HG03175 (cell line): ENCODE measurements around the gene WWOX.

ENCODE experiments used
- ATAC-seq: cut with Tn5 transposase; IDR thresholded peaks from one replicate; pipeline ENCODE4 v1.9.1; 2021; ENCODE audit warnings: mild to moderate bottlenecking, moderate library complexity; ENCODE audit not compliant: unreplicated experiment

The WWOX gene

DNA sequence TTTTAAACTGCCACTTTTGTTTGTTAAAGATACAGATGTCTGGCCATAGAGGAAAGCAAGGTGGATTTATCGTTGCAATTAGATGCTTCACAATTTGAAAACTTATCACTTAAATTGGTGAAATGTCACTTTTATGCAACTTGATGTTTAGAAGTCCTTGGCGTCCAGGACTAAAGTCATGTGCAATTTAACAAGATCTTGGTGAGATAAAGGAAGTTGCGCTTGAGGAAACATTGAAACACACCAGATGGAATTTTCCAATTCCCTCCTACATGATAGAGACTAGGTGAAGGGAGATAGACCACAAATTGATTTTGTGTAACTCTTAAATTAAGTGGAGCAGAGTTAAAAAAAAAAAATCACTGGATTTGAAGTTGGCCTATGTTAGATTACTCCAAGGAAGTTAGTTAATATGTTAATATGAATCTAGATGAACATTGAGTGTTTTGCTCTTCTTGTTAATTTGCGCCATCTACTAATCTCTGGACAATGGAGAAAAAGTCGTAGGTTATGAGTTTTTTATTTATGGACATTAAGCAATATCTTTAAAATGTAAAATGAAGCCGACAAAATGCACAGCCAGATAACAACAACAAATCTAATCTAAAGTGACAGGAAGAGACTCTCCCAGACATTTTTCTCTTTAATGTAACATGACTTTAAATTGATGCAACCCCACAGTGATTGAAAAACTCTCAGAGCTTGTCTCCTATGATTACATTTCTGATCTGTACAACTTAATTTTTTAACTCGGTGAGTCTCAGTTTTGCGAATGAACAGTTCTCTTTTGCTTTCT is 119.6 kb downstream of the WWOX start:
- no peak for ATAC-seq

DNA sequence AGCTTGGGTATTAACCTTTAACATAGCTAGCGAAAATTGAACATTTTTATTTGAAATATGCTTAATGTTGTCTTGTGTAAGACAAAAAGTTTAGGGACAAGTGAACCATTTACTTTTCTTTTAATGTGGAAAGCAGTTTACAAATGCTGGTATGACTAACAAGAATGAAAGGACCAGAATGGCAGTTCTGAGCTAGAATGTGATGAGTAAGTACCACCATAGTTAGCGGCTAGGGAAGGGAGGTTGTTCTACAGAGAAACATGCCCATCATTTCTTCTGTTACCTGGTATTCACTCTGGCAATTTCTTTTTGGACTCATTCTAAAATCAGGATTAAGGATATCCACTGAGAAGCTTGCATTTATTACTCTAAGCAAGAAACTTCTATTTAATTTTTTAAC is 121.1 kb downstream of the WWOX start:
- no peak for ATAC-seq

DNA sequence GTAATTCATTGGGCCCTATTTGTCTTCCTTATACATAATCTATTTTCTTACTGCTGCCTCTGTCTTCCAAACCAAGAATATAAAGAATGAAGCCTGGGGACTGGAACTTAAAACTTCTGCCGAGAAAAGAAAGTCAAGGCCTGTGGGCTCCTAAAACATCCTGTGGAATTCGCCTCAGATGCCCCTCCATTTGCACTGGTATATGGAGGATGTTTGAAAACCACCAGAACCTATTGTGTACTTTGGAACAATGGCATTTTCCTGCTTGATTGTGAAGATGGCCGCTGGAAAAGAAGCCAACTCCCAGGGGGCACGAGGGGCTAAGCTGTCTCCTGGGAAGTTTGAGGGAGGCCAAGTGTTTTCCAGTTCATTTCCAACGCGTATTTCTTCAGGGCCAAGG is 122.4 kb downstream of the WWOX start:
- no peak for ATAC-seq

DNA sequence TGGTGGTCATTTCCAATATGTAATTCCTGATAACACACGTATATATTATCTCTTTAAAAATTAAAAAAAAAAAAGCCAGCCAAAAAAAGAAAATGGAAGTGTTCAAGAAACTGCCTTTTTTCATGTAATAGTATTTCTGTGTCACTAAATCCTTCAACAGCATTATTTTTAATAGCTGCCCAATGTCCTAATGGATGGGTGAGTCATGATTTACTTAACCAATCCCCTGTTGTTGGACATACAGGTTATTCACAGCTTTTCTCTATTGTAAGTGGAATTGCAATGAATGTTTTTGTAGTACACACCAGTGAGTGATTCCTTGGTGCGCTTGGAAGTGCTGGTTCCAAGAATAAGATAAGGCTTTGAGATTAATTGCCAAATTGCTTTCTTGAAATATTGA is 124.9 kb downstream of the WWOX start:
- no peak for ATAC-seq

DNA sequence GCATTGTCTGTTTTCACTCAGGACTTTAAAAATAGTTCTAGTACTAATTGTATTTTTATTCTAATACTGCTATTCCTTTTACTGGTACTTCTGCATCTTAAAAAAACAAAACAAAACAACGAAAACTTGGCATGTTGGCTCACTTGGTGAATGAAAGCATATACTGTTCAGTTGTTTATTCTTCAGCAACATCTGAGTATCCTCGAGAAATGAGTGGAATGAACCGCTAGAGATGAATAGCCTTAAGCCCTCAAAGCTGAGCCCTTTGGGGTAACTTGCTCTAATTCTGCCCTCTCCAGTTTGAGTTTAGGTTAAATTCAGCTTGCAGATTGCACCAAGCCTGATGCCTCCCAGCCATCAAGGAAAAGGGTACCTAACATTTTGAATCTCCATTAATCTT is 126.5 kb downstream of the WWOX start:
- ATAC-seq, result no peak

DNA sequence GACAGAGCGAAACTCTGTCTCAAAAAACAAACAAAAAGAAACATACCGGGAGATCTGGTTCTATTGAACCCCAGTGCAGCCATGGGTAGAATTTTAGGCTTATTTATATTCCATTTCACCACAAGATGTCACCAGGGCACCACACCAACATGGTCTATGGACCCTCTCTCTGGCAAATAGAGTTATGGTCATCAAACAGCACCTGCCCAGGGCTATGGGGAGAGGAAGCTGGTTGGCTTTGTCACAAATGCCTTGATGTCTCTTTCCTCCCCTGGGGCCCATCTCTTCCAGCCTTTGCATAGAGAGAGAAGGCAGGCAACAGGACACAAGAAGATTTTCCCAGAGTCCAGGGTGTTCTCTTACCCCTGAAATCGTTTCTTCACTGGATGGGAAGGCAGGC is 128.4 kb downstream of the WWOX start:
- ATAC-seq, result no peak

DNA sequence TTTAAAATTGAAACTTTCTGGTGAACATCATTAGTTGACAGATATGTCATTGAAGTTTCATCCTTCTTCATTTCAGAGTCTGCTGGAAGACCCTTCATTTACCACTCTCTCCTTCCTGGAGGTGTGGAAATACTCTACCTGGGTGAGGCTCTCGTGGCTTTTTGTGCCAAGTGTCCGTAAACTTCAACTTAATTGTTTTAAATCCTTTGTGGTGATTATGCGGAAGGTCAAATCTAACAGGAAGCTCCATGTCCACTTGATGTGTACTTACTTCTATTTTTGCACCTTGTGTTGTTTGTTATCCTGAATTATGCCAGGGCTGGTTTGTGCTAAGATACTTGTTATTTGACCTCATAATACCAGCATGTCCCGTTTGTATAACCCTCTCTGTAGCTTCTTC is 129.2 kb downstream of the WWOX start:
- ATAC-seq, result no peak

DNA sequence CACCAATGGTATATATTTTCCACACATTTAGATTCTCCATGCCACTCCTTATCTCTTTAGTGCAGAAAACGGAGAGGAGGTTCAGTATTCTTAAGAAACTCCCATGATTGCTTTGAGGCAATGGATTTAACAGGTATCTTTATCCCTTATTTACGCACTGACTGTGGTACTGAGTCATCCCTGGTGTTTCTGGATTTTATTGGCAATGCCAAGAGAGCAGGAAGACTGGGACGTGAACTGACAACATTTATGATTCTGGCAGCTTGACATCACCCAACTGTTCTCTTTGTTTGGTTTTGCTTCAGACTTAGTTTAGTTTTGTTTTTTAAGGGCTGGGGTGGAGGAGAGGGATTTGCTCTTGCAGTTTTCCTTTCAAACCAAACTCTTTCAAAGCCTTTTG is 131.4 kb downstream of the WWOX start:
- no peak for ATAC-seq

DNA sequence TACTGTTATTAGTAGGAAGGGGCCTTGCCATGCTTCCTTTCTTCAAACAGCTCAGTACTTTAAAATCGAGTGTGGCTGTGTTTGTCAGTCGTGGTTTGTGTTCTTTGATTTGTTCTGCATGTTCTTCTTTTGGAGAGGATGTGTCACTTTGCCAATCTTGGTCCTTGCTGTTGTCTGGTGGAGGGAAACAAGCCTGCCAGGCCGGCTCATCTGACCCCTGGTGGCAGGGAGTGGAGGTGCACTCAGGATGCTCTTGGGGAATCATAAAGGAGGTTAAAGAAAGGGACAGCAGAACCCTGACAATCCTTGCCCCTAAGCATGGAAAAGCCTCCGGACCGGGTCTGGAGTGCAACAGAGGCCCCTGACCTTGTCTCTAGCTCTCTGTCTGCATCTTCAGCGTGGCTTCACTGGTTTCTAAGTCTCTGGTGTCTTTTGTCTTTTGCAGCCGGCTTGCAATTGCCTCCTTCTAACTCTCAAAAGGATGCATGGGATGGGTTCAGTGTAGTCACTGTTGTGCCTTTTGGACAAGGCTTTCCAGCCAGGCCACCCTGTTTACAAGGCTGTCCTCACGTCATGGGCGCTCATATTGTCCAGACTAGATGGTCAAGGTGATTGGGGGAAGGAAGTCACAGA is 135.8 kb downstream of the WWOX start:
- peak; percentile 97 for ATAC-seq

DNA sequence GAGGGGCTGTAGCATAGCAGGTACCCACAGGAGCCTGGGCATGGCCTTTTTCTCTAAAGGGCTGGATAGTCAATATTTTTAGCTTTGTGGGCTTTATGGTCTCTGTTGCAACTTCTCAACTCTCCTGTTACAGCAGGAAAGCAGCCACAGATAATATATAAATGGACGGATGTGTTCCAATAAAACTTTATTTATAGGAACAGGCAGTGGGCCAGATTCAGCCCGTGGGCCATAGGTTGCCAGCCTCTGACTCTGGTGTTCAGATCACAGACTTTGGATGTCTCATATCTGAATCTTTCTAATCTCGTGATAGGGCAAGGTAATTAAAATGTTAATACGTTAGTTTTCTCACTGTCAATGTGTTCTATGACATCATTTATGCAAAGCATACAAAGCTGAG is 136.4 kb downstream of the WWOX start:
- ATAC-seq, result no peak

DNA sequence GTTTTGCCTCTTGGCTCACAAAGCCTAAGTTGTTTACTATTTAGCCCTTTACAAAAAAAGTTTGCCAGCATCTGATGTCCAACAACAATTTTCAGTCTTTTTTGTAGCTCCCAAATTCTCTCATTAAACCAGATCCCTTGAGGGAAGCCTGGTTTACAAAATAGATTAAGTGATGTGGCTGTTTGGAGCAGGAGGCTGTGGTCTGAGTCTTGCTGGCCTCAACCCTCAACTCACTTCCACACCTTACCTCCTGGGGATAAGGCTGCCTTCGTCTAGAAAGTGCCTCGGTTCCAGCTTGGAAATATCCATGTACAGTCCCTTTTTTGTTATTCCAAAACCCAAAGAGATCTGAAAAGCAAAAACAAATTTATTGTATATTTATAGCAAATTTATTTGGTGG is 138.4 kb downstream of the WWOX start:
- no peak for ATAC-seq

DNA sequence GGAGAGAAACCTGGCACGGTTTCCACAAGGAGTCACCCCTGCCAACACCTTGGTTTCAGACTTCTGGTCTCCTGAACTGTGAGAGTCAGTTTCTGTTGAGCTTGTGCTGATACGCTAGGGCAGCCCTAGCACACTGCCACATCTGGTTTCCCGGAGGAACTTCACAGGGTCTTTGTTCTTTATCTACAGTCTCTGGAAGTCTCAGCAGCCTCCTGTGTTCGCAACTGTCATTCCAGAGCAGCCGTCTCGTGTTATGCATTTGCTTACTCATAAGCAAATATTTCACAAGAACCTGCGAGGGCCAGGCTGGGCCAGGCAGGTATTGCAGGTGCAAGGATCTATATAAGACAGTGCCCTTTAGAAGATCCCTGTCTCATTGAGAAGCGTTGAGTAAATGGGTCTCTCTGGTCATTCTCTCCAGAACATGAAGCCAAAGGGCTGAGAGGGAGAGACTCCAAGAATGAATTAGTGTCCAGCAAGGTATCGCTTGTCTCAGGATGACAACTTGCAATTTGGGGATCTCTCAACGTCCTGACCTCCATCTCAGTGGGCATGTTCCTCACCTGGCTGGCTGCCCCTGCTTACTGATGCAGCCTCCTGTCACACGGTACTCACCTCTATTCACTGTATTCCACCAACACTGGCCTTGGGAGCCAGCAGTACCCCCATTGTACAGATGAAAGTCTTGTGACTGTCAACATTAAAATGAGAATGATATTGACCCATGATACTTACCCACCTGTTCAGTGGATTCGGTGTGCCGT is 141.2 kb downstream of the WWOX start:
- no peak for ATAC-seq

DNA sequence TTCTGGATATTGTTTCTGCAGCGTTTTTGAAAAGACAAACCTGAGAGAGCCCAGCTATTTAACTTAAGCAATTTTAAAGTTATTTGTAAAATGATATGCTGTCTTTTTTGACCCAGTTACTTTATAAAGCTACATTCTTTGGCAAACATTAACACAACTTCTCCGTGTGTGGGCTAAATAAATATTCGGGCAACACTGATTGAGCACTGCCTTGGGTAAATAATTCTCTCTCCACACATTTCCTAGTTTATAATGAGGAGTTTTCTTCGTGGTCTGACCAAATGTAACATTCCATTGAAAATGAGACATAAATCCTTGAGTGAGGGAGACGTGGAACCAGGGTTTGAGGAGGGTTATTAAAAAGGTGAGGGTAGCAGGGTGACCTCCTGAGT is 142.8 kb downstream of the WWOX start:
- no peak for ATAC-seq

DNA sequence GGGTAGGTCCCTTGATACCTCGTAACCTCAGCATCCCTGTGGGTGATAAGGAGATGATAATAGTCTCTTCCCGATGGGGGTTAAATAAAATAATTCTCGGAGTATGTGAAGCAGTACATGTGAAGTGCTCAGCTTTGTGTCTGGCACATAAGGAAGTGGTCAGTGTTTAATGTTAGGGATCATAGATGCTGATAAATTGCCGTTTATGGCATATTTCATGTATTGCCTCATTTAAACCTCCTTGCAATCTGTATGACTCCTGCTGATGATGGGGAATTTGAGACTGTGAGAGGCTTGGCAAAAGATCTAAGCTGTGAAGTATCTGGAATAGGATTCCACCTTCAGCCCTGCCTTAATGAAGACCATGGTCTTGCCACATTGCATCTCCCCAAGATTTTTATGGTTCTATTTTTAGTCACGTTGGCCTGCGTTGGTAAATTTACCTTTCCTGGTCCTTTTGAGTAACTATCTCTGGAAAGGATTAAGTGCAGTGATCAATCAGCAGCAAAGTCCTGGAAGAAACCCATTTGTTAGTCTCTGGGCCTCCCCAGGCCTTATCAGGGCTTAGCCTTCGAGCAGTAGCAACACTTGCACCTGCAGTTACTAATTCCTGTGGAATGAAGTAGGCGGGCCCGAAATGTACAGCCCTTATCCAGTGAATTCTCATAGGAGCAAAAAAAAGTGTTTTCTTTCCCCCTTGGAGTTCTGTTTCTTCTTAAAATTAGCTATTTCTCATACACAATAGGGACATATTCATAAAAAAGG is 144.9 kb downstream of the WWOX start:
- no peak for ATAC-seq

DNA sequence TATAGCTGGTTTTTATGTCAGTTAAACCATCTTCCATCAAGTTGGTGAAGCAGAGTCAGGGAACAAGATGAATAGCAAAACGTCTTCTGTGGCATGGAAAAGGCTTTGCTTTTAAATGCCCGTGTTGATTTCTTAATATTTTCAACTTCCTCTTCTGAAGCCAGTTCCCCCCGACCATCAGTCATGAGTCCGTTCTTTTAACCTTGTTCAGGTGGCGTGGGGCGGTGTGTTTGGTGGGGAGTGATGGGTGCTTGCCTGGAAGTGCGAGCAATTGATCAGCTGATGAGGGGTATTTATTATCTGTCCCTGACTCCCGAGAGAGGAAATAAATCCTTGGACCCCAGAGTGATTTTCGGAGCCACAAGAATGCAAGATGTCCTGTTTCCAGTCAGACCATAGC is 147.1 kb downstream of the WWOX start:
- no peak for ATAC-seq

DNA sequence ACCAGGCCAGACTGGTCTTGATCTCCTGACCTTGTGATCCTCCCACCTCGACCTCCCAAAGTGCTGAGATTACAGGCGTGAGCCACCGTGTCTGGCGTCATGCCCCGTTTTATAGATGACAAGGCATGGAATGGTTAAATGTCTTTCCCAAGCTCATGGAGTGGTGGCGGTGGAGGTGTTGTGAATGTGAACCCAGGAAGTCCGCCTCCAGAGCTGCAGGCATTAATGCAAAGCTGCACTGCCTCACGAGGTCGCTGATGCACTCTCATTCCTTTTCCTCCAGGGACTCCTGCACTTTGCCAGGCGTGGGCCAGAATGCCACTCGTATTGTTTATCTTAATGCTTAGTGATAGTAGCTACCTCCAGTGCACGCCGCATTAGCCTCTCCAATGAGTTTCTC is 149.6 kb downstream of the WWOX start:
- no peak for ATAC-seq

DNA sequence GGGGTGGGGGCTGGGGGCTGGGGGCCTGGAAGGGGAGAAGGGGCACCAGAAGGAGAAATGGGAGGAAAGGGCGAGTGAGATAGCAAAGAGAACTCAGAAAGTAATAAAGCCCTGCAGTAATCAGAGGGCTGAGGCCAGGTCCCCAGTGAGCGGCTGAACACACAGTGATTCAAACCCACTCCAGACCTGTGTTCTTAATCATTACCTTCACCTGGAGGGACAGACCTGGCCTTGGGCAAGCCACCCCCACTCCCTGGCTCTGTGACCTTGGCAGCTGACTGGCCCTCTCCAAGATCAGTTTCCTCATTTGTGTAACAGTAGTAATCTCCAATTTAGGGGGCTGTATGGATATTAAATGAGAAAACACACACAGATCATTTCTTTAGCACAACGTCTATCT is 150.4 kb downstream of the WWOX start:
- no peak for ATAC-seq

DNA sequence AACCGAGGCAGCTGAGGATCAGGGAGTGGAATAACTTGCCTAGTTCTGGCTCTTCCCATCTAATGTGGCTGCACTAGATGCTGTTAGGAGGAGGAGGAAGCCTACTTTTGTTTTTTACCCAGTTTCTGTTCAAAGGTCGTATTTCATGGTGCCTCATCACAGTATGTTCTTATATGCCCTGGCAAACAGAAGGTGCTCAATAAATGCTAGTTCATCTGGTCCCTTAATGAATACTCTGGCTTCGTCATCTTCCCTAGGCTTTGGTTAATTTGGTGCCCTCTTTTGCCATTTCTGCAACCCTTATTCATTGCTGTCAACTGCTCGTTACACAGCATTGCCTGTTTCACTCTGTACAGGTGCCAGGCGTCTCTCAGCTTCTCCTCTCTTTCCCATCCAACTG is 151.7 kb downstream of the WWOX start:
- ATAC-seq, result no peak

DNA sequence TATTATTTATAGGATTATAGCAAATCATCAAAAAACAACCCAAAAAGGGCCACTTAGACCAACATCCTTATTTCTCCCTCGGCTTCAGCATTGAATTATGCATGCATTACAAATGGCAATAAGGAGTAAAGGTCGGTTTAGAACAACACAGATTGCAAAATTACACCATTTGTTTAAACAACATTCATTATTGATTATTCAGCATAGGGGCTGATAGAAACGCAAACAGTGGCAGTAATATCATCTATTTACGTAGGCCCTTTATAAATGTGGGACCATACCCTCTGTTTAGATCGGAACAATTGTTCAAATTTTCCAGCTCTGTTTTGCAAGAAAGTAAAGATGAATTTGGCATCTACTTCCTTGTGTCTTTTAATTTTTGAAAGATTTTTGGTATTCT is 153.3 kb downstream of the WWOX start:
- ATAC-seq, result no peak

DNA sequence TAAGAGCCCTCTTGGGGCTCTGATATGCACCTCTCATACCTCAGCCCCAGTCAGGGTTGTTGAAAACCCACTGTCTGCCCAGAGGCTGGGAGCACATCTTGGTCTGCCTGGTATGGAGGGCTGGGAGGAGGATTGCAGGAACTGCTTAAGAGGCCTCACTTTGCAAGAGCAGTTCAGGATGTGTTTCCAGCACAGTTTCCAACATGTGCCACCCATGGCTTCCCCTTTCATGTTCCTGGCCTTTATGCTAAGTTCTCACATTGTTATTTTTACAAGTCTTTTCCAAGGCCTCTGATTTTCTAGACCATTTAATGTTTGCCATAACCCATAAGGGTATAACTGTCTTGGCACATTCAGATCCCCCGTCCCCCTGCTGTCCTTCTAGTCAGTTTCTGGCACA is 155.4 kb downstream of the WWOX start:
- ATAC-seq, result no peak

DNA sequence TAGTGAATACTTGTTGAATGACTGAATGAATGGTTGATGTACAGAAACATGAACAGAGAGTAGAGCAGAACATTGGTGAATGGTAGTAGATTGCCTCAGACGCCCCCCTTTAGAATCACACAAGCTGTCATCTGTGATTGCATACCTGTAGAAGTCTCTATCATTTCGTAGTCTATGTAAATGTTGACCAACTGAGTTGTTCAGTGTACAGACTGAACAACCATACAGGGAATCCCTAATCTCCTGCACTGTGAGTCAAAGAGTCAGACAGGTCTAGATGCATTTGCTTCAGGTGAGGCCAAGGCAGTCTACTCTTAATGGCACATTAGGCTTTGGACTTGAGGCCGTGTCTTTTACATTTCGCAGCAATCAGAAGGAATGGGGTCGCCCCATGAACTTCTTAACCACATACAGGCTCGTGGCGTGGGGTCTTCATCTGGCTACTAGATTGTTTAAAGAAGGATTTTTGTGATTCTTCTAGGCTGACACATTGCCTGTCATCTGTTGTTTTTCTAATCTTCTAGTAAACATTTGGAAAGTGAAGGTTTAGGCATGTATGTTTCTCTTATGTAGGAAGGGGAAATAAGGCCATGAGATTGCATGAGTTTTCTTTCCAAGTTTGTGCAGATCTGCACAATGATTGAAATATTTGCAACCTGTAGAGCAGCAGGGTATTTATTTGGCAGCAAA is 157.4 kb downstream of the WWOX start:
- no peak for ATAC-seq
